ENCODE measurements around the gene RNF220. TPM values are rescaled to one million over a fixed set of nuclear protein-coding genes. Genes with fewer than 3 reads are reported as not detected.

Gene RNF220
- total and polyA plus RNA-seq, 2 of the 13 experiments (the other 11 are each of a cell fraction or from before 2014, with no cell fraction given) = 48.2 to 72.1 TPM

GRCh38 chr1:44701141-44701573, 296.1 kb downstream of the RNF220 start (continued):
- TF ChIP-seq HOXA9 (CRISPR knock-in tag; IDR thresholded peaks at IDR 0.05; ENCODE audit: borderline replicate concordance) (no peak), SMC3 (IDR thresholded peaks at IDR 0.05; ENCODE audit: low read length) (no peak), CENPBD1 (CRISPR knock-in tag; IDR thresholded peaks at IDR 0.05; ENCODE audit: borderline replicate concordance, low read depth) (no peak), ZNF652 (CRISPR knock-in tag; IDR thresholded peaks at IDR 0.05; ENCODE audit: borderline replicate concordance, low read depth) (no peak), ZSCAN31 (CRISPR knock-in tag; IDR thresholded peaks at IDR 0.05; ENCODE audit: low read depth) (no peak), ARNT (IDR thresholded peaks at IDR 0.05) (no peak), NFYB (CRISPR knock-in tag; IDR thresholded peaks at IDR 0.05) (no peak), ATF6 (CRISPR knock-in tag; conservative IDR thresholded peaks at IDR 0.05) (no peak), ZFP82 (CRISPR knock-in tag; IDR thresholded peaks at IDR 0.05; ENCODE audit: borderline replicate concordance) (no peak)

Small RNA genes within 50 kb of the gene (microRNA-seq; reads per million reads assigned to microRNA genes)
- not detected for gene MIR5584

Small RNA genes within 50 kb of the gene (small RNA-seq; reads per million reads assigned to genes)
- gene MIR5584 (ENCODE audit: insufficient read depth in 2 of 3, insufficient read length in 3 of 3, low read depth in 2 of 3, low replicate concordance in 1 of 3) = 0 reads per million in 3 experiments
- 0 reads per million in 3 experiments for gene RNU6-369P (ENCODE audit: insufficient read depth in 2 of 3, insufficient read length in 3 of 3, low read depth in 2 of 3, low replicate concordance in 1 of 3)

Other genes with a start within 250 kb of the RNF220 start
- gene DMAP1, start 191.8 kb upstream of the RNF220 start, total RNA-seq (2016; rRNA removed; fragmentation: Illumina TruSeq; extraction: Trizol) = 17.5 and 17.6 TPM in 2 replicates
- gene DMAP1, start 191.8 kb upstream of the RNF220 start, polyA plus RNA-seq (2011; rRNA removed) = 32.7 and 35.9 TPM in 2 replicates
- gene ERI3, start 50.0 kb upstream of the RNF220 start, total RNA-seq (2016; rRNA removed; fragmentation: Illumina TruSeq; extraction: Trizol) = 35.9 and 40.3 TPM in 2 replicates
- 35.6 and 38.8 TPM in 2 replicates for gene ERI3, start 50.0 kb upstream of the RNF220 start, polyA plus RNA-seq (2011; rRNA removed)